HEK293 (cell line): ENCODE measurements around the gene GCNA.

Experiments
- CTCF ChIP-seq: fragments of 450-650 bp; formaldehyde crosslinking; IDR thresholded peaks from 2 replicates; pipeline ENCODE4 v1.5.1; 2016; ENCODE audit warnings: missing biosample characterization, missing genetic modification characterization
- HIC1 ChIP-seq: fragments of 450-650 bp; formaldehyde crosslinking; IDR thresholded peaks from 2 replicates; pipeline ENCODE4 v1.5.1; 2016; ENCODE audit warnings: missing biosample characterization, missing genetic modification characterization
- KLF9 ChIP-seq: fragments of 450-650 bp; formaldehyde crosslinking; IDR thresholded peaks from 2 replicates; pipeline ENCODE4 v1.5.1; 2016; ENCODE audit warnings: missing biosample characterization, missing genetic modification characterization, low read depth
- REST ChIP-seq: fragments of 450-650 bp; formaldehyde crosslinking; IDR thresholded peaks from 2 replicates; pipeline ENCODE4 v1.5.1; 2016; ENCODE audit warnings: missing biosample characterization, missing genetic modification characterization
- TSHZ1 ChIP-seq: fragments of 450-650 bp; formaldehyde crosslinking; IDR thresholded peaks from 2 replicates; pipeline ENCODE4 v1.5.1; 2016; ENCODE audit warnings: missing biosample characterization, missing genetic modification characterization, borderline replicate concordance
- ZBTB10 ChIP-seq: fragments of 450-650 bp; formaldehyde crosslinking; IDR thresholded peaks from 2 replicates; pipeline ENCODE4 v1.5.1; 2016; ENCODE audit warnings: missing biosample characterization, missing genetic modification characterization
- ZNF174 ChIP-seq: fragments of 450-650 bp; formaldehyde crosslinking; IDR thresholded peaks from 2 replicates; pipeline ENCODE4 v1.5.0; 2017; ENCODE audit warnings: missing biosample characterization, mild to moderate bottlenecking, missing genetic modification characterization
- ZNF274 ChIP-seq, 2 experiments: fragments of 200-500 bp in 1 of 2; fragments of 450-650 bp in 1 of 2; sonication (Bioruptor generic) in 1 of 2; formaldehyde crosslinking in 1 of 2; IDR thresholded peaks; 2 replicates each; pipeline versions ENCODE4 v1.5.1 to v1.6.1; 2014 to 2016; ENCODE audit warnings: borderline replicate concordance in 1 of 2, inconsistent platforms in 1 of 2, low read length in 1 of 2, missing biosample characterization in 1 of 2, missing genetic modification characterization in 1 of 2
- ZNF785 ChIP-seq: fragments of 450-650 bp; formaldehyde crosslinking; IDR thresholded peaks from 2 replicates; pipeline ENCODE4 v1.5.1; 2016; ENCODE audit warnings: missing biosample characterization, missing genetic modification characterization

- no peak for TF ChIP-seq ZNF274 (IDR thresholded peaks at IDR 0.05; ENCODE audit: low read length)
- no peak for TF ChIP-seq ZNF274 (tag by site-specific recombination; IDR thresholded peaks at IDR 0.05; ENCODE audit: borderline replicate concordance)
- no peak for TF ChIP-seq TSHZ1
- TF ChIP-seq KLF9 (tag by site-specific recombination) = no peak
- TF ChIP-seq REST (tag by site-specific recombination) = no peak
- no peak for TF ChIP-seq CTCF (tag by site-specific recombination)
- no peak for TF ChIP-seq ZNF785 (tag by site-specific recombination)
- TF ChIP-seq ZNF174 = no peak
- no peak for TF ChIP-seq HIC1
- no peak for TF ChIP-seq ZBTB10
Observed at GRCh38 chrX:71607488-71607887, 29.3 kb downstream of the GCNA start.
